ENCODE data around the gene TANGO6.

Gene TANGO6

DNA sequence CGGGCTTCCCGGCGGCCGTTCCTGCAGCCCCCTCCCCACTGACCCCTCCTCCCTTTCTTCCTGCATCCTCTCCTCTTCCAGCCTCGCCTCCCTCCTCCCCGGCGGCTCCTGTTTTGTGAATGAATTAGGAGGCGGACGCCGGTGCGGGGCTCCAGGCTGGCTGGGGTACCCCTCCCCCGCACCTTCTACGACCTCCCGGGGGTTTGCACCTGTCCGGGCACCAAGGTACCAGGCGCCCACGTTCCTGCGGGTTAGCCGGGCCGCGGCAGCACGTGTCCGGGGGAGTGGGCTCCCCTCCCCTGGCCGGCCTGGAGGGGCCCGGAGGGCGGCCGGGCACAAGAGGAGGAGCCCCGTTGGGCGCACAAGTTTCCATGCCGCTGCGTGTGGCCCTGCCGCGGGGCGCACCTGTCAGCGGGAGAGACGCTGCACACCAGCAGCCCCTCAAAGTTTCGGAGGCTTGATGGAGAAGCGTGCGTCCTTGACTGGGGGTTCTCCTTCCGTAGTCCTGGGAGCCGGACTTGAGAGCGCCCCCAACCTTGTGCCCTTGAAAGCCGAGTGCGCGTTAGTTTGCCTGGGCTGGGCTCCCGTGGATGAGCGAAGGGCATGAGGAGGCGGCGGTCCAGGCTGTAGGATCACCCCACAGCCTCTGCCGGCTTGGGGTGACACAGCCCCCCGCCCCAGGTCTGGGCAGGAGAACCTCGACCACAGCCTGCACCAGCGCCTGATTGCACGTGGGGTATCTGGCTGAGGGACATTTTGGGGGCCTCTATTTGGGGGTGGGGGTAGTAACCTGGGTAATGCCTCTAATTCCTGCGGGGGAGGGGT is 263.4 kb downstream of the TANGO6 start:
- no peak for DNase-seq

DNA sequence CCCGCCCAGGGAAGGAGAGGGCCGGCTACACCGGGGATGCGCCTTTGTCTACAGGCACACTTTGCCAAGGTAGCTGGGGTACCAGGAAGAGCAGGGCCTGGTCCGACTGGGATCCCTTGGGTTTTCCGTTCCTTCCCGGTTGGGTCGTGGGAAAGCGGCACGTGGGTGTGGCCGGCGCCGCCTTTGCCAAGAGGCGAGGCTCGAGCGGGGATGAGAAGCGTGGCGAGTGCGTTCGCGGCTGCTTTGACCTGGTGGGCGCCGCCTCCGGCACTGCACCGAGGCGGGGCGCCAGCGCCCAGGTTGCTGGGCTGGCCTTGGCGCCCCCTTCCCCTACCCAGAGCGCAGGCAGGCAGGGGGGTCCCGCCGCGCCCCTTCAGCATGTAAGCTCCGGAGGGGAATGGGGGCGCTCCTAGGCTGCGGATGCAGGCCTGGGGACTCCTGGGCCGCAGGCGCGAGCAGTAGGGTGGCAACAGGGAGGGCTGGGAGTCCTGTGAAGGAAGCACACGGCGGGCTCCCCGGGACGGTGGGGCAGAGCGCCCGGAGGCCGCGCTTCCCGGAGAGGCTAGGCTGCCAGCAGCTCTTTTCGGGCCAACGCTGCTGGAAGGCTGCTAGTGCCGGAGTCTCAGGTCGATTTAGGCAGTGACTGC is 264.1 kb downstream of the TANGO6 start:
- DNase-seq = no peak

DNA sequence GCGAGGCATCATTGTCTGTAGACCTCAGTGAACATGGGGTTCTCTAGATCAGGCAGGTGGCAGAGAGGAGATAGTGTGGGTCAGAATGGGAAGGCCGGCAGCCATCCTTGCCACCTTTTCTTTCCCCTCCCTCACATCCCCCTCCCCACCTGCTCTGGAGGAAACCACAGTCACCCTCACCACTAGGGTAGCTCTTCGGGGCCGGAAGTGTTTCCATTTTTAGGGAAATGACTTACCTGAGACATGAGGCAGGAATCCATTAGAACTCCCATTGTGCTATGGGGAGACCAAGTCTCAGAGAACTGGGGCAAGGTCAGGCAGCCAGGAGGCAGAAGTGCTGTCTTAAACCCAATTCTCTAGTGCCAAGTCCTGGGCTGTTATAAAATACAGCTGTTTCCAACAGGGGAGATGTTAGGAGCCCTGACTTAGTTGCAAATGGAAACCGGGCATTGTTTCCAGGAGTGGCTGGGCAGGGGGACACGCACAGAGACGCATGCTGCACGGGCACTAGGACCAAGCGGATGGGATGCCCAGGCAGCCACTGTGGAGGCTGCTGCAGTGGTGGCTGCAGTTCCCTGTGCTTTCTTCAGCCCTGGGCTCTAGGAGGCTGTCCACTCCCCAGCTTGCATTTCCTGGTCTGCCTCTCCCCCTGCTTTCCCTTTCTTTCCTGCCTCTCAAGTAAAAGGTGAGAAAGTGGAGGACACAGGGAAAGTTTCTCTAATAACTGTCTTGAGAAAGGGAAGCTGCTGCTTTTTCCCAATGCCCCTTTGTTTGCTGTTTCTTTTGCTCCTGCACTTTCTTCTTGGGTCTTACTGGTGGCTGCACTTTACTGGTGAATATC is 265.0 kb downstream of the TANGO6 start:
- no peak for DNase-seq

DNA sequence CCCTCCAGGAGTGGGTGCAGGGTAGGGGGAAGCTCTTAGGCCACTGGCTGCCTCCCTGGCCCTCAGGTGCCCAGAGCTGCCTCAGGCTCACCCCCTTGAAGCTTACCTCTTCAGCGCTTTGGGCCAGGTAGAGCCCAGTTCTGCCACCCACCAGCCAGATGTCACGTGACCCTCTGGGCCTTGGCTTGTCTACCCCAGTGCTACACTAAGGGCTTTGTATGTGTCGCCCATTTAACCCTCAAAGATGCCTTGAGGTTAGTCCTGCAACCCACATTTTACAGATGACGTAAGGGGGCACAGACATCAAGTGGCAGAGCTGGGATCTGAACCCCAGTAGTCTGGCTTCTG is 265.5 kb downstream of the TANGO6 start:
- no peak for DNase-seq

DNA sequence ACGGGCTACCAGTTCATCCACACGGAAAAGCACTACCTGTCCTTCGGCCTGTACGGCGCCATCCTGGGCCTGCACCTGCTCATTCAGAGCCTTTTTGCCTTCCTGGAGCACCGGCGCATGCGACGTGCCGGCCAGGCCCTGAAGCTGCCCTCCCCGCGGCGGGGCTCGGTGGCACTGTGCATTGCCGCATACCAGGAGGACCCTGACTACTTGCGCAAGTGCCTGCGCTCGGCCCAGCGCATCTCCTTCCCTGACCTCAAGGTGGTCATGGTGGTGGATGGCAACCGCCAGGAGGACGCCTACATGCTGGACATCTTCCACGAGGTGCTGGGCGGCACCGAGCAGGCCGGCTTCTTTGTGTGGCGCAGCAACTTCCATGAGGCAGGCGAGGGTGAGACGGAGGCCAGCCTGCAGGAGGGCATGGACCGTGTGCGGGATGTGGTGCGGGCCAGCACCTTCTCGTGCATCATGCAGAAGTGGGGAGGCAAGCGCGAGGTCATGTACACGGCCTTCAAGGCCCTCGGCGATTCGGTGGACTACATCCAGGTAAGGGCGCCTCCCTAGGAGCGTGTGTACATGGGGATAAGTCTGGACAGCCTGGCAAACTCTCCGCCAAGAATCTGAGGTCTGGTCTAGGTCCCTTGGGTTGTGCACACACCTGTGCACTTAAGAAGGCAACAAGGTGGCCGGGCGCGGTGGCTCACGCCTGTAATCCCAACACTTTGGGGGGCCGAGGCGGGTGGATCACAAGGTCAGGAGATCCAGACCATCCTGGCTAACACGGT is 266.3 kb downstream of the TANGO6 start:
- no peak for DNase-seq

DNA sequence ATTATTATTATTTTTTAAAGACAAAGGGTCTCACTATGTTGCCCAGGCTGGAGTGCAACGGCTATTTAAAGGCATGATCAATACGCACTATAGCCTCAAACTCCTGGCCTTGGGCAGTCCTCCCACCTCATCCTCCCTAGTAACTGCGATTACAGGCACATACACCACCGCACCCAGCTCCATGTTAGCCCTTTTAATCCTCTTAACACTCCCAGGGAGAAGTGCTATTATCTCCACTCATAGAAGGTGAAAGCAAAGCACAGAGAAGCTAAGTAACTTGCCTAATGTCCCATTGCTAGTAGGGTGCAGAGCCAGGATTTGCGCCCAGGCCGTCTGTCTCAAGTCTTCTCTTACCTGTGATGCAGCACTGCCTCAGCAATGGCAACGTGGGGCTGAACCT is 267.1 kb downstream of the TANGO6 start:
- DNase-seq = no peak

DNA sequence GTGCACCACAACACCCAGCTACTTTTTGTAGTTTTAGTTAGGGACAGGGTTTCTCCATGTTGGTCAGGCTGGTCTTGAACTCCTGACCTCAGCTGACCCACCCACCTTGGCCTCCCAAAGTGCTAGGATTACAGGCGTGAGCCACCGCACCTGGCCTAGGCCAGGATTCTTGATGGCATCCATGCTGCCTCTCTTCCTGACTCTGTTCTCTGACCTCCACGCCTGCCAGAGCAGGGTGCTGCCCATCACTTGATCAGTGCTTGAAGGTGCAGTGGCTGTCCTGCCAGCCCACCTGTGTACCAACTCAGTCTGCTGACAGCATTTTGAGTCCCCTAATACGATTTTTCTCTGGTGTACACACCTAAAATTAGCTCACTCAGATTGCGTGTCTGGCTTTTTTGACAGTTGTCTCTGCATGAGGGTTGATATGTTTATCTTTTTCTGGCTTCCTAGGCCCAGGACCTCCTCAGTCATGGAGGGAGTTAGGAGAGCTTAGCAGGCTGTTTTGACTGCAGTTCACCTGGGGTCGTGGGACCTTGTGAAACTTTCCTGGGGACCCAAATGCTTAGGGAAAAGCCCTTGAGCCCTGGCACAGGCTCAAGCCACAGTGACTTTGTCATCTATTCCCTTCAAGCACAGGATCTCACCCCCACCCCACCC is 268.0 kb downstream of the TANGO6 start:
- DNase-seq = no peak

DNA sequence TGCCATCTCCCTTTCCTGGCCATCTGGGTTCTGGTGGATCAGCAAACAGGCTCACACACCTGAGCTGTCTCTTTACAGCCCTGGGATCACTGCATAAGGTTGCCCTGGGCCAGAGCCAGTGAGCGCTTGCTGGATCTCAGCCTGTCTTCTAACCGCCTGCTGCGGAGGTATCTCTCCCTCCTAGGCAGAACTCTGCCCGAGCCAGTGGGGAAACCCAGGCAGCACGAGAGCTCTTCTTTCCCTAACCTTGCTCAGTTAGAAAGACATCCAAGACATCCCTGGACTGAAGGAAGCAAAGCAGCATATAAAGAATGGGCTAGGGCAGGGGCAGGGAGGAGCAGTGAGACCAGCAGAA is 268.5 kb downstream of the TANGO6 start:
- no peak for DNase-seq

DNA sequence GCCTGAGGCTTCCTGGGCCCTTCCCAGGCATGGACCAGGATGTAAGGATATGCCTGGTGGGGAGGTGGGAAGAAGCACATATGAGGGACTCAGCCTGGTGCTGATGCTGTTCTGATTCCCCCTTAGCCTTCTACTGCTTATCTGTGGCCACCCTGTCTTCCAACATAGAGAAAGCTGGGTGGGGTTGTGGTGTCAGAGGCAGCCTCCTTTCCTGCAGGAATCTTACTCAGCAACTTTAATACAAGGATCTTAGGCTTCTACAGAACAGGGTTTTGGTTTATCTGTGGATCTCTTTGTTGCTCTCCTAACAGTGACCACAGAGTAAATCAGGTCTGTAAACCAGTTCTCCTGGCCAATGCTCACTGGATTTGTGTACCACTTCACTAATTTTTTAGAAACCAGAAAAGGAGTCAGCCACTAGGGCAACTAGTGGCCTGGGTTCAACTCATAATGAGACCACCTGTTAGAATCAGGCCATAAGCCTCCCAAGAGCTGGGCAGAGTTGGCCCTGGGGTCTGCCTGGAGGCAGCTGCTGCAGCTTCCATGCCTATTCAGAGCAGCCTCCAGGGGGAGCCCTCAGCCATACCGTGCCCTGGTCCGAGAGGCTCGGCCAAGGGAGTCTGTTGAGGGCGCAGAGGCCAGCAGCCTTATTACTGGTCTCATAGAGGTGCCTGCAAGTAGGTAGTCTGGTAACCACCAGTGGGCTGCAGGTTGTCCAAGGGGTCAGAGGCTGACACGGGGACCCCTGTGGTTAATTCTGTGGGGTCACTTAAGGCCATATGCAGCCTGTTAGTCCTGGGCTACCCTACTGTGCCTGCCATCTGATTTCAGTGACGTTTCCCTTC is 269.2 kb downstream of the TANGO6 start:
- DNase-seq = no peak

DNA sequence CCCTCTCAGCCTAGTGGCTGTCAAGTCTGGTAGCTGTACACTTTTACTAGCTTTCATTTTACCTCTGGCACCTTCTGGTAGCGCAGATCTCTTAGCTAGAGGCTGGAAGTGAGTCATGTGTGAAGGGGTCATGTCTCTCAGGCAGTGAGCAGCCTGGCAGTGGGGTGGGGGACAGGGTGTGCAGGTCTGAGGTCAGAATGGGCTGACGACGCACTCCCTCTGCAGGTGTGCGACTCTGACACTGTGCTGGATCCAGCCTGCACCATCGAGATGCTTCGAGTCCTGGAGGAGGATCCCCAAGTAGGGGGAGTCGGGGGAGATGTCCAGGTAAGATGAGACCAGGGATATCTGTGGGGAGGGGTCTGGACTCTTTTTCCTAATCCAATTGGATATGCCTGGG is 269.9 kb downstream of the TANGO6 start:
- no peak for DNase-seq

DNA sequence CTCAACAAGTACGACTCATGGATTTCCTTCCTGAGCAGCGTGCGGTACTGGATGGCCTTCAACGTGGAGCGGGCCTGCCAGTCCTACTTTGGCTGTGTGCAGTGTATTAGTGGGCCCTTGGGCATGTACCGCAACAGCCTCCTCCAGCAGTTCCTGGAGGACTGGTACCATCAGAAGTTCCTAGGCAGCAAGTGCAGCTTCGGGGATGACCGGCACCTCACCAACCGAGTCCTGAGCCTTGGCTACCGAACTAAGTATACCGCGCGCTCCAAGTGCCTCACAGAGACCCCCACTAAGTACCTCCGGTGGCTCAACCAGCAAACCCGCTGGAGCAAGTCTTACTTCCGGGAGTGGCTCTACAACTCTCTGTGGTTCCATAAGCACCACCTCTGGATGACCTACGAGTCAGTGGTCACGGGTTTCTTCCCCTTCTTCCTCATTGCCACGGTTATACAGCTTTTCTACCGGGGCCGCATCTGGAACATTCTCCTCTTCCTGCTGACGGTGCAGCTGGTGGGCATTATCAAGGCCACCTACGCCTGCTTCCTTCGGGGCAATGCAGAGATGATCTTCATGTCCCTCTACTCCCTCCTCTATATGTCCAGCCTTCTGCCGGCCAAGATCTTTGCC is 271.1 kb downstream of the TANGO6 start:
- no peak for DNase-seq

DNA sequence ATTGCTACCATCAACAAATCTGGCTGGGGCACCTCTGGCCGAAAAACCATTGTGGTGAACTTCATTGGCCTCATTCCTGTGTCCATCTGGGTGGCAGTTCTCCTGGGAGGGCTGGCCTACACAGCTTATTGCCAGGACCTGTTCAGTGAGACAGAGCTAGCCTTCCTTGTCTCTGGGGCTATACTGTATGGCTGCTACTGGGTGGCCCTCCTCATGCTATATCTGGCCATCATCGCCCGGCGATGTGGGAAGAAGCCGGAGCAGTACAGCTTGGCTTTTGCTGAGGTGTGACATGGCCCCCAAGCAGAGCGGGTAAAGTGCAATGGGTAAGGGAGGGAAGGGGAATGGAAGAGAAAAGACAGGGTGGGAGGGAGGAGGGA is 271.6 kb downstream of the TANGO6 start:
- no peak for DNase-seq

DNA sequence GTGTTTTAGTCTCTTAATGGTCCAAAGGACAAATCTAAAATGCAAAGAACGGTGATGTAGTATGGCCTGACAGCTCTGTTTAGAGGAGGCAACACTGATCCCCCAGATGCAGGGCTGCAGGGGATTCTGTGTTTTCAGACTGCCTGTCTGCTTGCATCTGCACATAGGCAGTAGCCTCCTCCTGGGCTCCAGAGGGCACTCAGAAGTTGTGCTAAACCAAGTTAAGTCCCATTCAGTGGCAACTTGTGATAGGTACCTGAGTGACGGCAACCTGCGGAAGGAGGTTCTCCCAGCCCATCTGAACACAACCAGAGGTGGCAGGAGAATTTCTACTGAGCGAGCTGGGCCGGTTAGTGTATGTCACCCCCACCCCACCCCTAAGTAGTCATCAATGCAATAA is 272.0 kb downstream of the TANGO6 start:
- DNase-seq = no peak

DNA sequence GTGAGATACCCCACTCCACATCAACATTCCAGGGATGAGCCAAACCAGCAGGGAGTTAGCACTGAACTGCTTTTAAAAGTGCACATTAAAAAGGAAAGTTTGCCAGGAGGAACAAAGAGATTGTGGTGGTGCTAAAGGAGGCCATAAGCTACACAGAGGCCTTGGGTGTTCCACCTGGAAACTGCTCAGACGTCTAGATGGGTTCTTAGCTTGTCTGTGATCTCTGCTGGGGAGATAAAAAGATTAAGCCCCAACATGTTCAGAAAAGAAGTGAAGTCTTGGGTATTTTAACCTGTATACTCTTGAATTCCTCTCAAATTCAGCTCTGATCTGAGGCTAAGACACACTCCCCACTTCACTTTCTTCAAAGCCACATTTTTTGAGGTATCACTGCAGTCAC is 272.5 kb downstream of the TANGO6 start:
- no peak for DNase-seq

DNA sequence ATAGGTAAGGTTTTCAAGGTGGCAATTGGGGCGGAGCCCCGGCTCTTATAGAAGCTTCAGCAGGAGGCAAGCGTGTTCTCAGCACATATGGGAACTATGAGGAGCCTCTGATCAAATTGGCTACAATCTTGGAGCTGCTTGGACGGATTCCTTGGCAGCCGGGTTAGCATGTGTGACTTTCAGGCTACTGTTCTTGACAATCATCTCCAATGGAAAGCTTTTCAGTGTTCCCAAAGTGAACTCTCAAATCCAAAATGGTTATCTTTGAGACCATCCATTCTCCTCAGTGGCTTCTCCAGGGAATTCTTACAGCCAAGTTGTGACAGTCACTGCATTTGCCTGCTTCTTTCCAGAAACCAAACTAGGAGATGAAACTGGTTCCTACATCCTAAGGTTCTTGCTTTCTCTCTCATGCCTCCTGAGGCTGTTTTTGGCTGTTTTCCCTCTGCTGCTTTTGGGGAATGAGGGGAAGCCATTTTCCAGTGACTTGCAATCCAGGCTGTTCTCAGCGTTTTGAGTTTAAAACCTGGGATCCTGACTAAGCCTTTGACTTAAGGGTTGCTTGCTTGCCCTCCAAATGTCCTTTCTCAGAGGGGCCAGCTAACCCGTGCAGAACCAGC is 273.0 kb downstream of the TANGO6 start:
- no peak for DNase-seq

DNA sequence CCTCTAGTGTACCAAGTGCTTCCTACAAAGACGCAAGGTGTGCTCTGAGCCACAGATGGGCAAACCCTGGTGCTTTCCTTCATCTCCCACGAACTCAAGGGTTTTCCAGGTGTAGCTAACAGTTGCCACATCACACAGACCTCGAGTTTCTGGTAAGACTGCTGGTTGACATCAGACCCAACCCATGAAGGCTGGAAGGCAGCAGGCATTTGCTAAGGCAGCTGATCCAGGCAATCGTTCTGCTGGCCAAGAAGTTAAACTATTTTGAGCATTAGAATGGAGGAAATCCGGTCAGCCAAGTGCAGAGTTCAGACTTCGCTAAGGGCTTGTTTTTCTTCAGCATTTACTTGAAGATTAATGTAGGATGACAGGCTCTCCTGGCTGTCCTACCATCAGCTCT is 273.6 kb downstream of the TANGO6 start:
- no peak for DNase-seq

DNA sequence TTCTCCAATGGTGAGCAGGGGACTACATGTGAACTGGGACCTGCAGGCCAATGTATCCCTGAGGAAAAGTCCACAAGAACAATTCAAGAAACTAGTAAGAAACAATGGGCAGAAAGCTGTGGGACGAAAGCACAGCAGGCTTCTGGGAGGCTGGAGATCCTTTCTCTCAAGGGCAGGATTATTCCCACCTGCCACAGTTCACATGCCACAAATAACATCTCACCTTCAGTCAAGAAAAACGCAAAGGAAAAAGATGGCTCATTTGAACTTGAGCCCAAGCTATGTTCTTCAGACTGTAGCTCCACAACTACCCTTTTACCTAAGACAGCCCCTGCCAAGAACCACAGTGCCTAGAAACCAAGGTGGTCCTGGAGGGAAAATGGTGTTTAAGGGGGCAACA is 275.1 kb downstream of the TANGO6 start:
- DNase-seq = no peak

DNA sequence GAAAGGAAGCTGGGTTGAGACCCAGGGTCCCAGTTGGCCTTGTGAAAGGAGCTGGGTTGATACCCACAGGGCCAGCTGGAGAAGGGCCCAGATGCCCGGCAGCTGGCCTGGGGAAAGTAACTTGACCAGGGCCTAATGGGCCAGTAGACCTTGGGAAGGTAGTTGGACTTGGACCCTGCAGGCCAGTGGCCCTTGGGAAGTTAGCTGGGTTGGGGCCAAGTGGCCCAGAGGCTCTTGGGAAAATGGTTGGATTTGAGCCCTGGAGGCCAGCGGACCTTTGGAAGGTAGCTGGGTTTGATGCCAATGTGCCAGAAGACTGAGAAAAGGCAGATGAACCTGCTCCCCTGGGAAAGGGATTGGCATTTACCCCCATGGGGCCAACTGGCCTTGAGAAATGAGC is 275.7 kb downstream of the TANGO6 start:
- DNase-seq = no peak

DNA sequence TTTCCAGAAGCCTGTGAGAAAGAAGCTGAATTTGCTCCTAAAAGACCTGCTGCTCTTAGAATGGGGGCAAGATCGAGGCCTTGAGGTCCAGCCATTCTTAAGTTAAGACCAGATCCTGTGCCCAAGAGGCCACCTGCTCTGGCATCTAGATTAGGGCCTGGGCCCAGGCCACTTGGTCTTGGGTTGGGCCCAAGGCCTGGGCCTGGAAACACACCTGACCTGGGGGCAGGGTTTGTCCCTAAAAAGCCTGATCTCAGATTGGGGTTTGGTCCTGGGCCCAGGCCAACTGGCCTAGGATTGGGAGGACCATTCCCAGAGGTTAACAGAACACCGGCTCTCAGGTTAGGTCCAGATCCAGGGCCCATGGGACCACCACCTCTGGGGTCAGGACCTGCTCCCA is 276.2 kb downstream of the TANGO6 start:
- DNase-seq = no peak

DNA sequence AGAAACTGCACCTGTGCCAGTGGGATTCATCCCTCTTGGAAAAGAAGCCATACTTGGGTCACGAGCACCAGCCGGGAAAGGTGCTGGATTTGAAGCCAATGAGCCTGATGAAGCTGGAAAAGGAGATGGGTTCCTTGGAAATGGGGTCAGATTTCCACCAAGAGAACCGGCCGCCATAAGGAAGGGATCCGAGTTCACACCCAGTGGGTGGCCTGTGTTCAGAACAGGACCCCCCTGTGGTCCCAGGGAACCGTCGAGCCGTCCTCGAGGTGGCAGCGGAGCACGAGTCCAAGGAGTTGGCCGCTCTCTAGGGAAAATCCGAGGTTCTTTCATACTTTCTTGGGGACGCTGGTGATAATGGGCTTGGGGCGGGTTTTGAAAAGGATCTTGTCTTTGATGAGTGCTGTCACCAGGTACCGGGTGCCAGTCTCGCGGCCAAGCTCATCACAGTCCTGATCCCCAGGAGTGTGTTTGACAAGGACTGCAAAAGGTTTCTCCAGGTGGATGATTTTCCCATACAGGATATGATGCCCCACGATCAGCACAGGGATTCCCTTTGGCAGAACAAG is 276.8 kb downstream of the TANGO6 start:
- DNase-seq = no peak
